ENCODE results near the gene SMU1.
"Not testable (repeated sequence)": the region's sequence is repeated elsewhere in the genome, so short reads cannot be mapped to it uniquely, and the experiment has no call there.

Gene SMU1

GRCh38 chr9:33105959-33106358, 29.5 kb upstream of the SMU1 start:
- in situ Hi-C loops (cut with MboI; ENCODE audit: low sequenced_read_pairs), result no loop called here

- in situ Hi-C loops (cut with MboI; ENCODE audit: low sequenced_read_pairs), result no loop called here
Observed at GRCh38 chr9:33105504-33105903, 29.0 kb upstream of the SMU1 start.

- in situ Hi-C loops (cut with MboI; ENCODE audit: low sequenced_read_pairs), result no loop called here
Observed at GRCh38 chr9:33104401-33104800, 27.9 kb upstream of the SMU1 start.

GRCh38 chr9:33103501-33104281, 27.2 kb upstream of the SMU1 start:
- in situ Hi-C loops (cut with MboI; ENCODE audit: low sequenced_read_pairs), result no loop called here

GRCh38 chr9:33102551-33103210, 26.2 kb upstream of the SMU1 start:
- in situ Hi-C loops (cut with MboI; ENCODE audit: low sequenced_read_pairs), result no loop called here

GRCh38 chr9:33101104-33101951, 24.9 kb upstream of the SMU1 start:
- in situ Hi-C loops (cut with MboI; ENCODE audit: low sequenced_read_pairs), result no loop called here

GRCh38 chr9:33099754-33100153, 23.3 kb upstream of the SMU1 start:
- in situ Hi-C loops (cut with MboI; ENCODE audit: low sequenced_read_pairs), result no loop called here

GRCh38 chr9:33097192-33097591, 20.7 kb upstream of the SMU1 start:
- in situ Hi-C loops (cut with MboI; ENCODE audit: low sequenced_read_pairs), result no loop called here

- in situ Hi-C loops (cut with MboI; ENCODE audit: low sequenced_read_pairs), result no loop called here
Observed at GRCh38 chr9:33092634-33093033, 16.2 kb upstream of the SMU1 start.

GRCh38 chr9:33085672-33086071, 9.2 kb upstream of the SMU1 start:
- in situ Hi-C loops (cut with MboI; ENCODE audit: low sequenced_read_pairs), result not testable (repeated sequence)

- in situ Hi-C loops (cut with MboI; ENCODE audit: low sequenced_read_pairs), result loop anchor here (5.0 kb wide), 2 partner anchors 90 to 140 kb away; no protein-coding TSS in a partner anchor
Observed at GRCh38 chr9:33082538-33083326, 6.3 kb upstream of the SMU1 start.

GRCh38 chr9:33082128-33082527, 5.7 kb upstream of the SMU1 start:
- in situ Hi-C loops (cut with MboI; ENCODE audit: low sequenced_read_pairs), result loop anchor here (5.0 kb wide), 2 partner anchors 90 to 140 kb away; no protein-coding TSS in a partner anchor

GRCh38 chr9:33081128-33081851, 4.8 kb upstream of the SMU1 start:
- in situ Hi-C loops (cut with MboI; ENCODE audit: low sequenced_read_pairs), result loop anchor here (5.0 kb wide), 2 partner anchors 91 to 141 kb away; no protein-coding TSS in a partner anchor

- in situ Hi-C loops (cut with MboI; ENCODE audit: low sequenced_read_pairs), result loop anchor here (5.0 kb wide), 2 partner anchors 92 to 142 kb away; no protein-coding TSS in a partner anchor
Observed at GRCh38 chr9:33080534-33080933, 4.1 kb upstream of the SMU1 start.

GRCh38 chr9:33068991-33069390, 7.5 kb downstream of the SMU1 start:
- in situ Hi-C loops (cut with MboI; ENCODE audit: low sequenced_read_pairs), result no loop called here

GRCh38 chr9:33065157-33066076, 11.1 kb downstream of the SMU1 start:
- in situ Hi-C loops (cut with MboI; ENCODE audit: low sequenced_read_pairs), result no loop called here

GRCh38 chr9:33051144-33051543, 25.3 kb downstream of the SMU1 start:
- in situ Hi-C loops (cut with MboI; ENCODE audit: low sequenced_read_pairs), result no loop called here

GRCh38 chr9:33049680-33050361, 26.7 kb downstream of the SMU1 start:
- in situ Hi-C loops (cut with MboI; ENCODE audit: low sequenced_read_pairs), result loop anchor here (25.0 kb wide), 1 partner anchor 287 kb away; no protein-coding TSS in a partner anchor
